ENCODE measurements around the gene ALDH1A3. TPM values are rescaled to one million over a fixed set of nuclear protein-coding genes. Genes with fewer than 3 reads are reported as not detected.
A peak's percentile ranks its signal among the peaks of the same experiment; 100 is the strongest.
"Not testable (repeated sequence)": the region's sequence is repeated elsewhere in the genome, so short reads cannot be mapped to it uniquely, and the experiment has no call there.

Gene ALDH1A3
- total and polyA plus RNA-seq, 2 donors (not counting 1 experiment from before 2014, with no cell fraction given), result 4.2 to 32.5 TPM

DNA sequence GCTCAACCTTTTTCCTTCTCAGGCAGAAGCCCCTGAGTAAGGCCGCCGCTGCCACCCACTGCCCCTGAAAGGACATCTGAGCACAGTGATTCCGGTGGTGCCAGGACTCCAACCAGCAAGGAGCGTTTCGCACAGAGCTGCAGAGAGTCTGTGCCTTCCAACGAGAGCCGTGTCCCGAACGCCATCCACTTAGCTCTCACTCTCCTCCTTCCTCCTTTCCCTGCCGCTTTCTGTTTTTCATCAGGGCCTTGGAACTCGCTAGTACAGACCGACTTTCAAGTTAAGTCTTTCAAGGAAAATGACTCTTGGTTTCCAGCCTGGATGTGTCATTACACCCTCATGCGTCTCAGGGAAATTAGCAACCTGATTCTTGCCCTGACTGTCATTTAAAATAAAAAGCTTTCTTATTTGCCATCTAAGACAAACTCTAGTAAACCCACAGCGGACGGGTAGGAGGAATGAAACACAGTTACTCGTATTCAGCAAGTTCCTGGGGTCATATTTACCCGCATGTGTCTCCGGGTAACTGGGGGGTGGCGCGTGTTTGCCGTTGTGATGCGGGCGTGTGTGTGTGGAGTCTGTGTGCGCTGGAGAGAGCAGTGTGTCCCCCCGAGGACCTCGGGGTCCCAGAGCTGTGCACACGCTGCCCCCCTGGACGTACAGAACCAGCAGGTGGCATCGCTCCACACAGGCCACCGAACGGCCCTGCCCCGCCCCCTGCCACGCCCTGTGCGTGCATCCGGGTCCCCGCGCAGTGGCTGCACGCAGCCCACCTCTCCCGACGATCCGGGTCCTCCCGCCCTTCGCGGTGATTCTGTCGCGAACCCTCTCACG is 30.4 kb upstream of the ALDH1A3 start:
- H3K9ac ChIP-seq (ENCODE audit: insufficient read depth, low read length), result peak overlapping the region; percentile 30
- H3K36me3 ChIP-seq (ENCODE audit: control insufficient read depth, insufficient read depth, low read length), result no peaks in the 10 kb centered on the region
- no peaks in the 10 kb centered on the region for H3K9me3 ChIP-seq (ENCODE audit: control insufficient read depth, insufficient read depth, low read depth, low read length)
- DNase-seq (ENCODE audit: low read depth in 2 of 2), result peak; percentile 35 to 54
- H3K79me2 ChIP-seq (ENCODE audit: control insufficient read depth, insufficient read depth, low read length), result no peaks in the 10 kb centered on the region
- TF ChIP-seq EZH2 (IDR thresholded peaks at IDR 0.05; ENCODE audit: low read length, missing control alignments) (no peak), CTCF (conservative IDR thresholded peaks at IDR 0.05 in 1 of 2, IDR thresholded peaks at IDR 0.05 in 1 of 2; ENCODE audit: low read depth in 1 of 2, low read length in 2 of 2) (peak in 1 of 2 donors; percentile 9)
- H3K4me1 ChIP-seq (ENCODE audit: control insufficient read depth, extremely low read depth, insufficient read depth, low read length), result no peaks in the 10 kb centered on the region
- H3K4me2 ChIP-seq (ENCODE audit: extremely low read depth, insufficient read depth, low read length), result peak overlapping the region; percentile 95
- peak overlapping the region; percentile 27 for H3K27ac ChIP-seq (ENCODE audit: insufficient read depth, low read length)
- no peaks in the 10 kb centered on the region for H4K20me1 ChIP-seq (ENCODE audit: control insufficient read depth, extremely low read depth, insufficient read depth, low read length)
- no peaks in the 10 kb centered on the region for H3K27me3 ChIP-seq (ENCODE audit: control insufficient read depth, insufficient read depth, low read length)
- peak overlapping the region; percentile 90 for H2AFZ ChIP-seq (ENCODE audit: low read length)
- H3K4me3 ChIP-seq (replicated peaks in 1 of 4; ENCODE audit: control extremely low read depth in 1 of 4, insufficient read depth in 1 of 4, low read depth in 3 of 4, low read length in 4 of 4), result peak overlapping the region; percentile 49 to 62 (median 54)

DNA sequence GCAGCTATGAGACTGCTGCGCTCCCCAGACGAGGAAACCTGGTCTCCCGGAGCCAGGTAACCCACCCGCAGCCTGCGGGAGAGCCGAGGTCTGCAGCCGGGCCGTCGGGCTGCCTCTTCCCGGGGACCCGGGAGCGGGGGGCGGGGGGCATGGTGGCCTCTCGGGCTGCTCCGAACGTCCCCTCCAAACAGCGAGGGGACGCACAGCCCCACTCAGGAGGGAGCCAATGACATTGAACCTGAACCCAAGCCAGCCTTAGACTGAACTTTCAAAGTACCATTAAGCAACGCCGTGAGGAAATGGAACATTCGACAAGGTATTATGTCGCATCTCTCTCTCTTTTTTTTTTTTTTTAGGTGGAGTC is 29.8 kb upstream of the ALDH1A3 start:
- no peaks in the 10 kb centered on the region for H3K79me2 ChIP-seq (ENCODE audit: control insufficient read depth, insufficient read depth, low read length)
- H3K9ac ChIP-seq (ENCODE audit: insufficient read depth, low read length), result peak overlapping the region; percentile 30
- no peaks in the 10 kb centered on the region for H4K20me1 ChIP-seq (ENCODE audit: control insufficient read depth, extremely low read depth, insufficient read depth, low read length)
- peak overlapping the region; percentile 90 for H2AFZ ChIP-seq (ENCODE audit: low read length)
- no peak overlapping the region for H3K27ac ChIP-seq (ENCODE audit: insufficient read depth, low read length)
- H3K9me3 ChIP-seq (ENCODE audit: control insufficient read depth, insufficient read depth, low read depth, low read length), result no peaks in the 10 kb centered on the region
- H3K36me3 ChIP-seq (ENCODE audit: control insufficient read depth, insufficient read depth, low read length), result no peaks in the 10 kb centered on the region
- DNase-seq (ENCODE audit: low read depth in 2 of 2), result no peak
- no peaks in the 10 kb centered on the region for H3K27me3 ChIP-seq (ENCODE audit: control insufficient read depth, insufficient read depth, low read length)
- no peaks in the 10 kb centered on the region for H3K4me1 ChIP-seq (ENCODE audit: control insufficient read depth, extremely low read depth, insufficient read depth, low read length)
- peak overlapping the region; percentile 49 to 62 (median 54) for H3K4me3 ChIP-seq (replicated peaks in 1 of 4; ENCODE audit: control extremely low read depth in 1 of 4, insufficient read depth in 1 of 4, low read depth in 3 of 4, low read length in 4 of 4)
- TF ChIP-seq CTCF (conservative IDR thresholded peaks at IDR 0.05 in 1 of 2, IDR thresholded peaks at IDR 0.05 in 1 of 2; ENCODE audit: low read depth in 1 of 2, low read length in 2 of 2), result no peak
- TF ChIP-seq EZH2 (IDR thresholded peaks at IDR 0.05; ENCODE audit: low read length, missing control alignments), result no peak
- H3K4me2 ChIP-seq (ENCODE audit: extremely low read depth, insufficient read depth, low read length), result peak overlapping the region; percentile 95

DNA sequence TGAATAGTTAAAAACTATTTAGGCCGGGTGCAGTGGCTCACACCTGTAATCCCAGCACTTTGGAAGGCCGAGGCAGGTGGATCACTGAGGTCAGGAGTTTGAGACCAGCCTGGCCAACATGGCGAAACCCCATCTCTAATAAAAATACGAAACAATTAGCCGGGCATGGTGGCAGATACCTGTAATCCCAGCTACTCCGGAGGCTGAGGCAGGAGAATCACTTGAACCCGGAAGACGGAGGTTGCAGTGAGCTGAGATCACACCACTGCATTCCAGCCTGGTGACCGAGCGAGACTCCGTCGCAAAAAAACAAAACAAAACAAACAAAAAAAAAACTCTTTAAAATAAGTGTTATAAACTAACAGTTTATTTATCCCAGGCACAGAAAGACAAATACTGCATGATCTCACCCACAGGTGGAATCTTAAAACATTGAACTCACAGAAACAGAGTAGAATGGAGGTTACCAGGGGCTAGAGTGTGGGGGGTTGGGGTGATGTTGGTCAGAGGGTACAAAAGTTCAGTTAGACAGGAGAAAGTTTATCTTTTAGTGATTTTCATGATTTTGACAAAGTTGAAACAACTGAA is 28.1 kb upstream of the ALDH1A3 start:
- H3K4me2 ChIP-seq (ENCODE audit: extremely low read depth, insufficient read depth, low read length); H4K20me1 ChIP-seq (ENCODE audit: control insufficient read depth, extremely low read depth, insufficient read depth, low read length); H3K27ac ChIP-seq (ENCODE audit: insufficient read depth, low read length); H3K4me3 ChIP-seq (replicated peaks in 1 of 4; ENCODE audit: control extremely low read depth in 1 of 4, insufficient read depth in 1 of 4, low read depth in 3 of 4, low read length in 4 of 4); H3K27me3 ChIP-seq (ENCODE audit: control insufficient read depth, insufficient read depth, low read length); DNase-seq (ENCODE audit: low read depth in 2 of 2); H3K9ac ChIP-seq (ENCODE audit: insufficient read depth, low read length); H2AFZ ChIP-seq (ENCODE audit: low read length); H3K36me3 ChIP-seq (ENCODE audit: control insufficient read depth, insufficient read depth, low read length); H3K79me2 ChIP-seq (ENCODE audit: control insufficient read depth, insufficient read depth, low read length); H3K9me3 ChIP-seq (ENCODE audit: control insufficient read depth, insufficient read depth, low read depth, low read length); H3K4me1 ChIP-seq (ENCODE audit: control insufficient read depth, extremely low read depth, insufficient read depth, low read length): not testable (repeated sequence)
